HepG2 (cell line): ENCODE measurements around the gene TXNDC11. TPM values are rescaled to one million over a fixed set of nuclear protein-coding genes. Genes with fewer than 3 reads are reported as not detected.

ENCODE experiments used
- ATAC-seq: fragments of 200-7000 bp; cut with Tn5 transposase; 3 replicates; pipeline ENCODE4 v1.9.1; 2020; ENCODE audit warnings: mild to moderate bottlenecking, moderate library complexity
- BruUV-seq: library from RNA; stranded (reverse); fragments of 400-500 nt; replicated peaks from 2 replicates; lab custom pipeline; 2021; lab: Mats Ljungman, UMichigan
- CTCF ChIA-PET: fragments of 300-600 bp; formaldehyde crosslinking; extraction: SDS; loops from one replicate; lab custom pipeline; 2021; ENCODE audit warnings: low total read pairs, inconsistent platforms, low intra/inter-chr PET ratio; lab: Yijun Ruan, JAX
- POLR2A ChIA-PET: fragments of 350-600 bp; sonication (Branson Sonifier 250); formaldehyde crosslinking; loops from one replicate; lab custom pipeline; 2020; ENCODE audit warnings: antibody characterized with exemption, inconsistent platforms; lab: Yijun Ruan, JAX
- DNase-seq: peaks from one replicate; pipeline ENCODE4 v3.0.0-alpha.2; 2015; ENCODE audit warnings: low spot score
- FAIRE-seq: peaks from 3 replicates; lab custom pipeline; 2011; peaks lifted over from hg19 to GRCh38; lab: Jason Lieb, UNC
- H2AFZ ChIP-seq: one replicate; pipeline ENCODE4 v1.6.1; 2011; ENCODE audit warnings: low read length, inconsistent platforms
- H3K27ac ChIP-seq: fragments of 300-600 bp; 3 replicates; pipeline ENCODE4 v1.8.0; 2011; ENCODE audit warnings: mixed run types, mild to moderate bottlenecking, mixed read lengths, low read length, inconsistent platforms; ENCODE audit not compliant: insufficient read depth; ENCODE audit errors: extremely low read length
- H3K27me3 ChIP-seq, 2 experiments: fragments of 200-600 bp in 1 of 2; 2 replicates in 1 of 2; 3 replicates in 1 of 2; pipeline versions ENCODE4 v1.6.0 to v1.8.0; 2011; ENCODE audit warnings: low read length in 2 of 2, mild to moderate bottlenecking in 2 of 2, moderate library complexity in 2 of 2, inconsistent platforms in 1 of 2; ENCODE audit not compliant: insufficient read depth in 2 of 2, control insufficient read depth in 1 of 2
- H3K36me3 ChIP-seq, 2 experiments: fragments of 200-600 bp in 1 of 2; replicated peaks in 1 of 2; 2 replicates in 1 of 2; 3 replicates in 1 of 2; pipeline versions ENCODE4 v1.5.1 to v1.8.0; 2011; ENCODE audit warnings: low read length in 2 of 2, inconsistent platforms in 1 of 2; ENCODE audit not compliant: insufficient read depth in 2 of 2, control insufficient read depth in 1 of 2
- H3K4me1 ChIP-seq: 2 replicates; pipeline ENCODE4 v1.5.1; 2012; ENCODE audit warnings: low read length, inconsistent platforms; ENCODE audit not compliant: insufficient read depth
- H3K4me2 ChIP-seq: 2 replicates; pipeline ENCODE4 v1.6.0; 2011; ENCODE audit warnings: low read depth, low read length, inconsistent platforms
- H3K4me3 ChIP-seq, 3 experiments: fragments of 200-600 bp in 1 of 3; sonication (generic), shearing (Covaris generic) in 1 of 3; replicated peaks in 1 of 3; 2 replicates each; pipeline ENCODE4 v1.5.1; 2011 to 2016; ENCODE audit warnings: low read length in 3 of 3, inconsistent platforms in 2 of 3, low read depth in 2 of 3, mild to moderate bottlenecking in 2 of 3, control low read depth in 1 of 3, mixed read lengths in 1 of 3; ENCODE audit not compliant: insufficient read depth in 1 of 3
- H3K79me2 ChIP-seq: one replicate; pipeline ENCODE4 v1.6.1; 2011; ENCODE audit warnings: low read length, inconsistent platforms; ENCODE audit not compliant: insufficient read depth
- H3K9ac ChIP-seq: 2 replicates; pipeline ENCODE4 v1.6.0; 2011; ENCODE audit warnings: mild to moderate bottlenecking, low read depth, low read length, inconsistent platforms; ENCODE audit not compliant: insufficient read depth
- H3K9me3 ChIP-seq: 2 replicates; pipeline ENCODE4 v1.5.1; 2012; ENCODE audit warnings: mild to moderate bottlenecking, low read length
- H4K20me1 ChIP-seq: 2 replicates; pipeline ENCODE4 v1.6.0; 2011; ENCODE audit warnings: inconsistent platforms, mild to moderate bottlenecking, low read length, moderate library complexity; ENCODE audit not compliant: insufficient read depth
- CHD4 ChIP-seq: fragments of 200-600 bp; sonication (generic); IDR thresholded peaks from 2 replicates; pipeline ENCODE4 v1.7.0; 2017; ENCODE audit warnings: mild to moderate bottlenecking, low read length, borderline replicate concordance
- HMGXB3 ChIP-seq: sonication (generic); formaldehyde crosslinking; IDR thresholded peaks from 2 replicates; pipeline ENCODE4 v1.4.0; 2020; ENCODE audit warnings: missing genetic modification reagents, borderline replicate concordance
- HMGXB4 ChIP-seq, 2 experiments: sonication (generic) in 1 of 2; formaldehyde crosslinking in 1 of 2; IDR thresholded peaks; 2 replicates each; pipeline versions ENCODE4 v1.4.0 to v1.6.1; 2018 to 2020; ENCODE audit warnings: missing genetic modification reagents in 2 of 2, borderline replicate concordance in 1 of 2, low read depth in 1 of 2, mild to moderate bottlenecking in 1 of 2, missing biosample characterization in 1 of 2
- XBP1 ChIP-seq: sonication (generic); formaldehyde crosslinking; IDR thresholded peaks from 2 replicates; pipeline ENCODE4 v1.5.0; 2020; ENCODE audit warnings: missing genetic modification reagents
- ZBTB46 ChIP-seq: sonication (generic); formaldehyde crosslinking; IDR thresholded peaks from 2 replicates; pipeline ENCODE4 v1.4.0; 2020; ENCODE audit warnings: mild to moderate bottlenecking, missing genetic modification reagents, borderline replicate concordance
- ZFP1 ChIP-seq: IDR thresholded peaks from 2 replicates; pipeline ENCODE4 v1.6.1; 2016
- ZNF20 ChIP-seq: sonication (generic); formaldehyde crosslinking; IDR thresholded peaks from 2 replicates; pipeline ENCODE4 v1.4.0; 2020; ENCODE audit warnings: mild to moderate bottlenecking, moderate library complexity, missing genetic modification reagents
- ZNF264 ChIP-seq: sonication (generic); formaldehyde crosslinking; IDR thresholded peaks from 2 replicates; pipeline ENCODE4 v1.4.0; 2020; ENCODE audit warnings: missing genetic modification reagents
- ZNF556 ChIP-seq: sonication (generic); formaldehyde crosslinking; IDR thresholded peaks from 2 replicates; pipeline ENCODE4 v1.4.0; 2020; ENCODE audit warnings: mild to moderate bottlenecking, missing genetic modification reagents, borderline replicate concordance
- ZNF891 ChIP-seq: sonication (generic); formaldehyde crosslinking; IDR thresholded peaks from 2 replicates; pipeline ENCODE4 v1.5.0; 2020; ENCODE audit warnings: mild to moderate bottlenecking, missing genetic modification reagents
- ZSCAN21 ChIP-seq: sonication (generic); formaldehyde crosslinking; IDR thresholded peaks from 2 replicates; pipeline ENCODE4 v1.8.0; 2022; ENCODE audit warnings: mild to moderate bottlenecking, missing genetic modification reagents, moderate library complexity, borderline replicate concordance
- WGBS: methylation state at CpG from one replicate; pipeline ENCODE4 v1.1.6; 2017; ENCODE audit warnings: low lambda C conversion rate; 5-methylcytosine and 5-hydroxymethylcytosine counted together
- in situ Hi-C: cut with HindIII; loops from 2 replicates; pipeline ENCODE4 v1.10.0; 2017; ENCODE audit warnings: low pct_unique_long_range_greater_than_20kb; ENCODE audit not compliant: extremely low pct_ligation_motif_present
- intact Hi-C: fragments of 100-400 bp; cut with micrococcal nuclease; formaldehyde crosslinking; loops from one replicate; pipeline ENCODE4 v1.10.0; 2022; ENCODE audit not compliant: unreplicated experiment
- polyA plus RNA-seq, 8 experiments: library from polyadenylated mRNA; depleted of rRNA in 3 of 8; stranded (reverse) in 7 of 8; unstranded in 1 of 8; fragments of >200 nt; fragmentation: Illumina TruSeq in 4 of 8; extraction: Trizol in 4 of 8; gene quantifications; 2 replicates each; pipeline versions ENCODE4 v1.2.1 to v1.2.3, GENCODE V29; 2011 to 2016; ENCODE audit warnings: low read depth in 4 of 8, missing spikeins in 1 of 8, mixed read lengths in 1 of 8; ENCODE audit not compliant: insufficient read depth in 1 of 8
- total RNA-seq, 5 experiments: library from RNA; depleted of rRNA; stranded (reverse); fragments of >200 nt; fragmentation: Illumina TruSeq; extraction: Trizol; gene quantifications; 2 replicates each; pipeline ENCODE4 v1.2.3, GENCODE V29; 2016; ENCODE audit warnings: low read depth in 1 of 5

TXNDC11 gene
- total and polyA plus RNA-seq, 2 of the 13 experiments (the other 11 are each of a cell fraction or from before 2014, with no cell fraction given), result 74.9 to 123 TPM

- TF ChIP-seq HMGXB3 (CRISPR knock-in tag) (peak; percentile 92), HMGXB4 (CRISPR knock-in tag; IDR thresholded peaks at IDR 0.05; ENCODE audit: borderline replicate concordance in 1 of 2, low read depth in 1 of 2) (no peak; a peak in 1 of 4 replicates), ZFP1 (CRISPR knock-in tag) (peak; percentile 49; the same call in 1 of the 2 replicates)
- TF ChIP-seq, all 625 proteins: peak for 288
These were observed 834 bp upstream of the TXNDC11 start (continued) for GRCh38 chr16:11743308-11744074.

DNA sequence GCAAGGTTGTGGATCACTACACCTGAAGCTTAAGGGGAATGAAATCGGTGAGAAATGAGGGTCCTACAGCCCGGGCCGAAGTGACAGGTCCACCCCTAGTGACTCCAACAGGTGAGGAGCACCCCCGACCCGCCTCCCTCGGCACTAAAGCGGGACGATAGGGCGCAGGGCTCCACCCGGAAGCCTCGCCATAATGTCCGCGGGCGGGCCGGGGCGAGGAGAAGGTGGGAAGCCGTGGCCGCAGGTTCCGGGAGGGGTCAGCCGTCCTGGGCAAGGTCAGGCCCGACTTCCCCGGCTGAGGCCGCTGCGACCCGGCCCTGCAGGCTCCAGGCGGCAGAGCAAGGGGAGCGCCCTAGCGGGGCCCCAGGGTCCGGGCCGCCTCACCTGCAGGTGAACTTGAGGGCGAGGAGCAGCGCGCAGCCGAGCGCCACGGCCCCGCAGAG lies 543 bp downstream of the TXNDC11 start:
- CTCF ChIA-PET, result no interaction called here
- Histone ChIP-seq H3K27ac (peak overlapping the region; percentile 94), H3K9me3 (no peaks in the 10 kb centered on the region), H3K36me3 (peaks cover 1 to 10% of the 10 kb centered on the region in 2 experiments; a peak in 3 of 5 replicates), H4K20me1 (peaks cover 33% of the 10 kb centered on the region), H3K27me3 (no peaks in the 10 kb centered on the region; a peak in 1 of 5 replicates), H3K4me1 (peaks cover 82% of the 10 kb centered on the region), H3K79me2 (peaks cover 51% of the 10 kb centered on the region), H2AFZ (no peak overlapping the region), H3K4me3 (peak overlapping the region; percentile 75 to 98 (median 97)), H3K4me2 (peak overlapping the region; percentile 89), H3K9ac (peak overlapping the region; percentile 99)
- intact Hi-C loops, result loop anchor here (2.0 to 10.0 kb wide), 4 partner anchors 45 to 173 kb away; partner anchors contain the start of gene GSPT1
- in situ Hi-C loops, result no loop called here
- 0% methylated on average over 11 of the region's 37 CpGs for WGBS
- DNase-seq (peak; percentile 32), ATAC-seq (peak; percentile 47), FAIRE-seq (no peak)
- BruUV-seq, result no TSS peak
- POLR2A ChIA-PET, result interaction anchor here (0.6 to 4.8 kb wide), 42 partner anchors 9 to 800 kb away, joined by 3 to 207 read pairs (median 10); partner anchors contain the start of genes DEXI, GSPT1, RSL1D1 and SOCS1
- TF ChIP-seq ZNF556 (CRISPR knock-in tag) (0 out of 2 replicates have a peak, but pooled peaks have one; percentile 34), ZBTB46 (CRISPR knock-in tag) (0 out of 2 replicates have a peak, but pooled peaks have one; percentile 14), XBP1 (CRISPR knock-in tag) (no peak), ZSCAN21 (CRISPR knock-in tag) (no peak), ZNF20 (CRISPR knock-in tag) (peak; percentile 95; the same call in 1 of the 2 replicates), ZNF891 (CRISPR knock-in tag) (peak; percentile 84), ZNF264 (CRISPR knock-in tag) (0 out of 2 replicates have a peak, but pooled peaks have one; percentile 29), CHD4 (no peak)
